K562 (cell line): ENCODE data around the gene TMEM225B. TPM values are rescaled to one million over a fixed set of nuclear protein-coding genes. Genes with fewer than 3 reads are reported as not detected.

Source experiments
- ATAC-seq: fragments of 200-7000 bp; cut with Tn5 transposase; 3 replicates; pipeline ENCODE4 v1.9.1; 2020; ENCODE audit warnings: moderate library complexity
- BruUV-seq: library from RNA; stranded (reverse); fragments of 400-500 nt; replicated peaks from 2 replicates; lab custom pipeline; 2021; lab: Mats Ljungman, UMichigan
- CTCF ChIA-PET: fragments of 300-600 bp; formaldehyde crosslinking; extraction: SDS; loops from one replicate; lab custom pipeline; 2021; ENCODE audit warnings: low intra/inter-chr PET ratio; lab: Yijun Ruan, JAX
- POLR2A ChIA-PET: fragments of 300-600, 350-650 bp; sonication (Branson Sonifier 250); formaldehyde crosslinking; extraction: SDS; loops from one replicate; lab custom pipeline; 2021; ENCODE audit warnings: antibody characterized with exemption, inconsistent platforms; lab: Yijun Ruan, JAX
- DNase-seq, 4 experiments: peaks; one replicate each; pipeline versions ENCODE4 v3.0.0 to v3.0.0-alpha.2; 2011 to 2018; ENCODE audit warnings: low spot score in 3 of 4, mixed read lengths in 3 of 4; ENCODE audit errors: extremely low read depth in 1 of 4
- FAIRE-seq: peaks from 2 replicates; lab custom pipeline; 2011; peaks lifted over from hg19 to GRCh38; lab: Jason Lieb, UNC
- H2AFZ ChIP-seq: 2 replicates; pipeline ENCODE4 v1.6.0; 2011; ENCODE audit warnings: low read depth, low read length, control low read depth, inconsistent platforms
- H3K27ac ChIP-seq: fragments of 200-600 bp; 3 replicates; pipeline ENCODE4 v1.8.0; 2011; ENCODE audit warnings: low read depth, mild to moderate bottlenecking, control low read depth, inconsistent platforms, low read length, moderate library complexity, mixed read lengths; ENCODE audit errors: extremely low read depth
- H3K27me3 ChIP-seq, 2 experiments: fragments of 300-600 bp in 1 of 2; 2 replicates in 1 of 2; 3 replicates in 1 of 2; pipeline versions ENCODE4 v1.6.0 to v1.8.0; 2011; ENCODE audit warnings: inconsistent platforms in 2 of 2, low read length in 2 of 2, mild to moderate bottlenecking in 1 of 2, mixed read lengths in 1 of 2, moderate library complexity in 1 of 2; ENCODE audit not compliant: control insufficient read depth in 2 of 2, insufficient read depth in 2 of 2
- H3K36me3 ChIP-seq: fragments of 300-600 bp; 3 replicates; pipeline ENCODE4 v1.8.0; 2011; ENCODE audit warnings: mild to moderate bottlenecking, low read length, inconsistent platforms; ENCODE audit not compliant: control insufficient read depth, insufficient read depth
- H3K4me1 ChIP-seq, 2 experiments: fragments of 200-600 bp in 1 of 2; replicated peaks in 1 of 2; 2 replicates in 1 of 2; 3 replicates in 1 of 2; pipeline versions ENCODE4 v1.5.1 to v1.8.0; 2011; ENCODE audit warnings: inconsistent platforms in 2 of 2, low read length in 2 of 2, mild to moderate bottlenecking in 1 of 2, mixed read lengths in 1 of 2, moderate library complexity in 1 of 2; ENCODE audit not compliant: control insufficient read depth in 2 of 2, insufficient read depth in 2 of 2
- H3K4me2 ChIP-seq: 2 replicates; pipeline ENCODE4 v1.6.1; 2011; ENCODE audit warnings: low read length, control low read depth, inconsistent platforms, mixed read lengths; ENCODE audit not compliant: insufficient read depth
- H3K4me3 ChIP-seq: fragments of 200-600 bp; sonication (generic), shearing (Covaris generic); 2 replicates; pipeline ENCODE4 v1.5.1; 2016; ENCODE audit warnings: control low read depth, inconsistent platforms
- H3K79me2 ChIP-seq: fragments of 200-600 bp; 3 replicates; pipeline ENCODE4 v1.8.0; 2011; ENCODE audit warnings: low read length, inconsistent platforms; ENCODE audit not compliant: control insufficient read depth, insufficient read depth
- H3K9ac ChIP-seq, 2 experiments: 2 replicates each; pipeline versions ENCODE4 v1.6.0 to v1.6.1; 2011; ENCODE audit warnings: low read depth in 2 of 2, low read length in 2 of 2, control low read depth in 1 of 2, inconsistent platforms in 1 of 2, mild to moderate bottlenecking in 1 of 2, mixed read lengths in 1 of 2; ENCODE audit not compliant: insufficient read depth in 1 of 2
- H3K9me1 ChIP-seq: one replicate; pipeline ENCODE4 v1.6.0; 2011; ENCODE audit warnings: inconsistent platforms, mild to moderate bottlenecking, low read length, moderate library complexity; ENCODE audit not compliant: control insufficient read depth, insufficient read depth
- H3K9me3 ChIP-seq: replicated peaks from 2 replicates; pipeline ENCODE4 v1.5.1; 2011; ENCODE audit warnings: low read depth, low read length, inconsistent platforms; ENCODE audit not compliant: control insufficient read depth, insufficient read depth
- H4K20me1 ChIP-seq: replicated peaks from 2 replicates; pipeline ENCODE4 v1.6.1; 2011; ENCODE audit warnings: low read length, inconsistent platforms, mixed read lengths; ENCODE audit not compliant: control insufficient read depth, insufficient read depth
- ATF3 ChIP-seq, 2 experiments: fragments of 450-650 bp in 1 of 2; sonication (generic) in 1 of 2; formaldehyde crosslinking in 1 of 2; IDR thresholded peaks in 1 of 2; conservative IDR thresholded peaks in 1 of 2; 2 replicates each; pipeline versions ENCODE4 v1.6.1 to v1.8.1; 2016 to 2023; ENCODE audit warnings: mild to moderate bottlenecking in 2 of 2, moderate library complexity in 2 of 2, inconsistent platforms in 1 of 2, missing genetic modification reagents in 1 of 2
- CREB3L1 ChIP-seq: fragments of 450-650 bp; IDR thresholded peaks from 2 replicates; pipeline ENCODE4 v1.6.1; 2014; ENCODE audit warnings: low read depth, mild to moderate bottlenecking, moderate library complexity, borderline replicate concordance
- DACH1 ChIP-seq: fragments of 450-650 bp; IDR thresholded peaks from 2 replicates; pipeline ENCODE4 v1.6.1; 2018; ENCODE audit not compliant: partially characterized antibody
- ETV6 ChIP-seq, 3 experiments: fragments of 150-350 bp in 1 of 3; sonication (generic) in 1 of 3; formaldehyde crosslinking in 1 of 3; IDR thresholded peaks; 2 replicates each; pipeline versions ENCODE4 v1.6.1 to v1.8.0; 2014 to 2022; ENCODE audit warnings: borderline replicate concordance in 2 of 3, low read depth in 2 of 3, antibody characterized with exemption in 1 of 3, low read length in 1 of 3, mild to moderate bottlenecking in 1 of 3, missing genetic modification reagents in 1 of 3
- IFI16 ChIP-seq: fragments of 250-450 bp; sonication (Bioruptor Pico); IDR thresholded peaks from 2 replicates; pipeline ENCODE4 v2.1.2; 2022; ENCODE audit warnings: mild to moderate bottlenecking, inconsistent platforms
- MAFG ChIP-seq: fragments of 450-650 bp; conservative IDR thresholded peaks from 2 replicates; pipeline ENCODE4 v1.6.1; 2016; ENCODE audit warnings: missing genetic modification characterization, missing compliant biosample characterization
- SLC30A9 ChIP-seq: fragments of 250-450 bp; sonication (Bioruptor Pico); IDR thresholded peaks from 2 replicates; pipeline ENCODE4 v1.8.0; 2022; ENCODE audit warnings: mild to moderate bottlenecking, moderate library complexity
- TARDBP ChIP-seq: fragments of 450-650 bp; IDR thresholded peaks from 2 replicates; pipeline ENCODE4 v1.6.1; 2016
- ZNF280A ChIP-seq: fragments of 450-650 bp; IDR thresholded peaks from 2 replicates; pipeline ENCODE4 v1.6.1; 2018; ENCODE audit warnings: mild to moderate bottlenecking, low read depth; ENCODE audit not compliant: partially characterized antibody
- WGBS: fragments of 100-300 bp; shearing (Covaris generic); methylation state at CpG from one replicate; pipeline ENCODE4 v1.1.6; 2016; ENCODE audit warnings: low coverage, mixed read lengths; ENCODE audit not compliant: insufficient coverage; ENCODE audit errors: missing lambda C conversion rate; 5-methylcytosine and 5-hydroxymethylcytosine counted together
- in situ Hi-C: fragments of 300-500 bp; cut with MboI; formaldehyde crosslinking; loops from 4 replicates; pipeline ENCODE4 v1.15.0; 2018; ENCODE audit warnings: inconsistent platforms, mixed read lengths
- intact Hi-C: fragments of 100-400 bp; cut with micrococcal nuclease; formaldehyde crosslinking; loops from 2 replicates; pipeline ENCODE4 v1.14.2; 2022
- polyA plus RNA-seq, 8 experiments: library from polyadenylated mRNA; depleted of rRNA in 4 of 8; stranded (reverse) in 5 of 8; unstranded in 3 of 8; fragments of >200 nt; fragmentation: Nextera tagmentation in 2 of 8; fragmentation: Illumina TruSeq in 1 of 8; extraction: Ambion mirVana in 2 of 8; extraction: Trizol in 1 of 8; gene quantifications; 2 replicates each; pipeline versions ENCODE4 v1.2.1 to v1.2.3, GENCODE V29; 2011 to 2014; ENCODE audit warnings: inconsistent platforms in 1 of 8, missing spikeins in 1 of 8
- total RNA-seq, 7 experiments: library from RNA; depleted of rRNA in 6 of 7; stranded (reverse); fragments of >200 nt in 6 of 7; fragmentation: Illumina TruSeq in 2 of 7; extraction: Trizol in 2 of 7; gene quantifications; 2 replicates each; pipeline versions ENCODE4 v1.2.1 to v1.2.3, GENCODE V29; 2011 to 2021; ENCODE audit warnings: low replicate concordance in 1 of 7

The TMEM225B gene
- total and polyA plus RNA-seq, 9 of the 15 experiments (the other 6 are each of a cell fraction or from before 2014, with no cell fraction given) = 0.08 to 0.73 (median 0.56) TPM

- TF ChIP-seq DACH1 (no peak), TARDBP (no peak), MAFG (tag) (no peak), IFI16 (no peak)
Measured at GRCh38 chr7:99559175-99559915, 38.7 kb upstream of the TMEM225B start (continued).

- intact Hi-C loops = no loop called here
- H3K9me3 ChIP-seq = no peaks in the 10 kb centered on the region
- no peak overlapping the region for H2AFZ ChIP-seq
- H3K9ac ChIP-seq = peak overlapping the region; percentile 66 to 100; a peak in 3 of 4 replicates
- no peak overlapping the region for H3K4me3 ChIP-seq
- FAIRE-seq = no peak
- POLR2A ChIA-PET = interaction anchor here (0.6 to 4.5 kb wide), 4 partner anchors 10 to 532 kb away, joined by 3 to 31 read pairs (median 4); partner anchors contain the start of gene ZKSCAN5
- ATAC-seq = no peak
- peaks cover 79% of the 10 kb centered on the region for H3K36me3 ChIP-seq
- peaks cover 8% of the 10 kb centered on the region for H3K9me1 ChIP-seq
- H3K27ac ChIP-seq = no peak overlapping the region
- CTCF ChIA-PET = interaction anchor here (0.5 kb wide), 1 partner anchor 570 kb away, joined by 4 read pairs; no protein-coding TSS in a partner anchor
- peaks cover 15% of the 10 kb centered on the region; the same call in 1 of the 2 replicates for H4K20me1 ChIP-seq
- in situ Hi-C loops = no loop called here
- WGBS = 91% methylated on average over 7 of the region's 7 CpGs
- DNase-seq = no peak
- no peak overlapping the region for H3K4me2 ChIP-seq
- no TSS peak for BruUV-seq
- H3K79me2 ChIP-seq = peaks cover 80% of the 10 kb centered on the region
- no peaks in the 10 kb centered on the region for H3K27me3 ChIP-seq
- peaks cover 16 to 23% of the 10 kb centered on the region in 2 experiments for H3K4me1 ChIP-seq
- TF ChIP-seq ETV6 (IDR thresholded peaks at IDR 0.05; ENCODE audit: borderline replicate concordance in 1 of 2, low read depth in 2 of 2, low read length in 1 of 2) (no peak), ETV6 (CRISPR knock-in tag; IDR thresholded peaks at IDR 0.05; ENCODE audit: borderline replicate concordance) (no peak), ZNF280A (no peak), SLC30A9 (no peak), ATF3 (IDR thresholded peaks at IDR 0.05) (no peak), ATF3 (CRISPR knock-in tag; conservative IDR thresholded peaks at IDR 0.05) (0 out of 2 replicates have a peak, but pooled peaks have one; percentile 32), CREB3L1 (no peak)
Measured at GRCh38 chr7:99560834-99561736, 37.0 kb upstream of the TMEM225B start.
